Measurements from ENCODE around the gene OR2AJ1.

DNA sequence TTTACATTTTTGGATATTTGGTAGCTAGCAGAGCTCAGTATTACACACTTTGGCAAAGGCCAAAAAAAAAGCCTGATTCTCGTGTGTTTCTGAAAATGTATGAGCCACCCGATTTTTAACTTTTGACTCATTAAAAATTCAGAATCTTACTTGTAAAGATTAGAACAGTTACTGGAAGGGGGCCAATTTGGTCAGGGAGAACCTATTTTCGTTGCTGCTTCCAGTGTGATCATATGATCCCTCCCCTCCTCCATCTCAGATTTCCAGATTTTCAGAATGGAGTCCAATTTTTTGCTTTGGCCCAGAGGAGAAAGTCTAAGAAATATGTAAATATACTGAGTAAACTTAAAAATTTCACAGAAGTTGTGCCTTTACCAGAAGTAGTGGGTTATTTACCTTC is 37.1 kb downstream of the OR2AJ1 start:
- no peak for TF ChIP-seq CTCF (IDR thresholded peaks at IDR 0.05; ENCODE audit: insufficient read depth, low read length)
- no peak for TF ChIP-seq POLR2AphosphoS5 (IDR thresholded peaks at IDR 0.05; ENCODE audit: low read depth)
- TF ChIP-seq GABPA (IDR thresholded peaks at IDR 0.05; ENCODE audit: low read depth) = no peak
- TF ChIP-seq, protein P1, sequence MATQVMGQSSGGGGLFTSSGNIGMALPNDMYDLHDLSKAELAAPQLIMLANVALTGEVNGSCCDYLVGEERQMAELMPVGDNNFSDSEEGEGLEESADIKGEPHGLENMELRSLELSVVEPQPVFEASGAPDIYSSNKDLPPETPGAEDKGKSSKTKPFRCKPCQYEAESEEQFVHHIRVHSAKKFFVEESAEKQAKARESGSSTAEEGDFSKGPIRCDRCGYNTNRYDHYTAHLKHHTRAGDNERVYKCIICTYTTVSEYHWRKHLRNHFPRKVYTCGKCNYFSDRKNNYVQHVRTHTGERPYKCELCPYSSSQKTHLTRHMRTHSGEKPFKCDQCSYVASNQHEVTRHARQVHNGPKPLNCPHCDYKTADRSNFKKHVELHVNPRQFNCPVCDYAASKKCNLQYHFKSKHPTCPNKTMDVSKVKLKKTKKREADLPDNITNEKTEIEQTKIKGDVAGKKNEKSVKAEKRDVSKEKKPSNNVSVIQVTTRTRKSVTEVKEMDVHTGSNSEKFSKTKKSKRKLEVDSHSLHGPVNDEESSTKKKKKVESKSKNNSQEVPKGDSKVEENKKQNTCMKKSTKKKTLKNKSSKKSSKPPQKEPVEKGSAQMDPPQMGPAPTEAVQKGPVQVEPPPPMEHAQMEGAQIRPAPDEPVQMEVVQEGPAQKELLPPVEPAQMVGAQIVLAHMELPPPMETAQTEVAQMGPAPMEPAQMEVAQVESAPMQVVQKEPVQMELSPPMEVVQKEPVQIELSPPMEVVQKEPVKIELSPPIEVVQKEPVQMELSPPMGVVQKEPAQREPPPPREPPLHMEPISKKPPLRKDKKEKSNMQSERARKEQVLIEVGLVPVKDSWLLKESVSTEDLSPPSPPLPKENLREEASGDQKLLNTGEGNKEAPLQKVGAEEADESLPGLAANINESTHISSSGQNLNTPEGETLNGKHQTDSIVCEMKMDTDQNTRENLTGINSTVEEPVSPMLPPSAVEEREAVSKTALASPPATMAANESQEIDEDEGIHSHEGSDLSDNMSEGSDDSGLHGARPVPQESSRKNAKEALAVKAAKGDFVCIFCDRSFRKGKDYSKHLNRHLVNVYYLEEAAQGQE (IDR thresholded peaks at IDR 0.05; ENCODE audit: insufficient replicate concordance, low read depth) = no peak
- no peak for TF ChIP-seq SPI1 (IDR thresholded peaks at IDR 0.05; ENCODE audit: borderline replicate concordance, low read depth)

Data from HL-60 (cell line).